PC-9 (cell line): ENCODE data around the gene GOLM1. TPM values are rescaled to one million over a fixed set of nuclear protein-coding genes. Genes with fewer than 3 reads are reported as not detected.

ENCODE experiments used
- BruUV-seq: library from RNA; stranded (reverse); fragments of 400-500 nt; replicated peaks from 2 replicates; lab custom pipeline; 2021; lab: Mats Ljungman, UMichigan
- CTCF ChIA-PET: fragments of 300-600 bp; sonication (Branson Sonifier 250); formaldehyde crosslinking; loops from one replicate; lab custom pipeline; 2022; ENCODE audit warnings: antibody characterized with exemption; lab: Charles Lee
- POLR2A ChIA-PET: fragments of 300-600 bp; sonication (Branson Sonifier 250); formaldehyde crosslinking; loops from one replicate; lab custom pipeline; 2022; ENCODE audit warnings: antibody characterized with exemption; ENCODE audit not compliant: unreplicated experiment; lab: Charles Lee
- DNase-seq, 2 experiments: peaks; one replicate each; pipeline versions ENCODE4 v3.0.0 to v3.0.0-alpha.2; 2015 to 2022; ENCODE audit warnings: mixed read lengths in 1 of 2
- H2AFZ ChIP-seq: fragments of 200-600 bp; sonication (generic); 2 replicates; pipeline ENCODE4 v1.8.1; 2017; ENCODE audit warnings: antibody characterized with exemption
- H3F3A ChIP-seq: fragments of 200-600 bp; sonication (generic); 2 replicates; pipeline ENCODE4 v1.8.1; 2017; ENCODE audit warnings: antibody characterized with exemption, mild to moderate bottlenecking, low read depth; ENCODE audit not compliant: insufficient read depth
- H3K27ac ChIP-seq: fragments of 200-600 bp; sonication (generic); 2 replicates; pipeline ENCODE4 v1.6.1; 2016; ENCODE audit warnings: mixed run types
- H3K27me3 ChIP-seq: fragments of 200-600 bp; sonication (generic); 2 replicates; pipeline ENCODE4 v1.6.1; 2016; ENCODE audit warnings: low read depth, mixed run types; ENCODE audit not compliant: insufficient read depth
- H3K36me3 ChIP-seq: fragments of 200-600 bp; sonication (generic); 2 replicates; pipeline ENCODE4 v1.6.1; 2016; ENCODE audit warnings: low read depth, mixed run types
- H3K4me1 ChIP-seq: fragments of 200-600 bp; sonication (generic); replicated peaks from 2 replicates; pipeline ENCODE4 v1.6.1; 2016; ENCODE audit warnings: mixed run types; ENCODE audit not compliant: insufficient read depth
- H3K4me2 ChIP-seq: fragments of 200-600 bp; sonication (generic); 2 replicates; pipeline ENCODE4 v1.6.1; 2017; ENCODE audit warnings: mixed run types
- H3K4me3 ChIP-seq: fragments of 200-600 bp; sonication (generic); 2 replicates; pipeline ENCODE4 v1.6.1; 2016; ENCODE audit warnings: mixed run types
- H3K79me2 ChIP-seq: fragments of 200-600 bp; sonication (generic); 2 replicates; pipeline ENCODE4 v1.6.1; 2017; ENCODE audit warnings: low read depth, mixed run types
- H3K9me2 ChIP-seq: fragments of 200-600 bp; sonication (generic); 2 replicates; pipeline ENCODE4 v1.8.1; 2017; ENCODE audit warnings: mild to moderate bottlenecking; ENCODE audit not compliant: insufficient read depth
- H3K9me3 ChIP-seq: fragments of 200-600 bp; sonication (generic); 2 replicates; pipeline ENCODE4 v1.8.1; 2016; ENCODE audit warnings: low read depth; ENCODE audit not compliant: insufficient read depth
- H4K20me1 ChIP-seq: fragments of 200-600 bp; sonication (generic); 2 replicates; pipeline ENCODE4 v1.8.1; 2017; ENCODE audit not compliant: insufficient read depth
- CTCF ChIP-seq: fragments of 200-600 bp; sonication (generic); conservative IDR thresholded peaks from 2 replicates; pipeline ENCODE4 v1.6.1; 2017; ENCODE audit warnings: mixed run types, antibody characterized with exemption, mild to moderate bottlenecking, moderate library complexity
- EZH2 ChIP-seq: fragments of 200-600 bp; sonication (generic); IDR thresholded peaks from 2 replicates; pipeline ENCODE4 v1.8.0; 2017; ENCODE audit warnings: antibody characterized with exemption, low read depth
- intact Hi-C: fragments of 100-400 bp; cut with micrococcal nuclease; formaldehyde crosslinking; loops from one replicate; pipeline ENCODE4 v1.10.0; 2022; ENCODE audit not compliant: unreplicated experiment
- total RNA-seq: library from RNA; stranded (reverse); gene quantifications from 2 replicates; pipeline ENCODE4 v1.2.3, GENCODE V29; 2021

Gene GOLM1
- total RNA-seq, 1 experiment from 2014 or later, result 94.7 TPM

GRCh38 chr9:86142973-86143372 is 43.6 kb upstream of the GOLM1 start:
- Histone ChIP-seq H3K27me3 (no peaks in the 10 kb centered on the region), H4K20me1 (no peaks in the 10 kb centered on the region), H3K27ac (no peak overlapping the region), H3K9me3 (peaks cover 13% of the 10 kb centered on the region; the same call in 1 of the 2 replicates), H3K4me3 (no peak overlapping the region), H3F3A (no peaks in the 10 kb centered on the region), H3K9me2 (no peaks in the 10 kb centered on the region), H2AFZ (no peak overlapping the region), H3K36me3 (no peaks in the 10 kb centered on the region), H3K4me2 (no peak overlapping the region), H3K4me1 (no peaks in the 10 kb centered on the region), H3K79me2 (no peaks in the 10 kb centered on the region)
- DNase-seq, result no peak
- ChIA-PET CTCF (no interaction called here), POLR2A (no interaction called here)
- no TSS peak for BruUV-seq
- TF ChIP-seq CTCF (no peak), EZH2 (no peak)
- intact Hi-C loops, result no loop called here

DNA sequence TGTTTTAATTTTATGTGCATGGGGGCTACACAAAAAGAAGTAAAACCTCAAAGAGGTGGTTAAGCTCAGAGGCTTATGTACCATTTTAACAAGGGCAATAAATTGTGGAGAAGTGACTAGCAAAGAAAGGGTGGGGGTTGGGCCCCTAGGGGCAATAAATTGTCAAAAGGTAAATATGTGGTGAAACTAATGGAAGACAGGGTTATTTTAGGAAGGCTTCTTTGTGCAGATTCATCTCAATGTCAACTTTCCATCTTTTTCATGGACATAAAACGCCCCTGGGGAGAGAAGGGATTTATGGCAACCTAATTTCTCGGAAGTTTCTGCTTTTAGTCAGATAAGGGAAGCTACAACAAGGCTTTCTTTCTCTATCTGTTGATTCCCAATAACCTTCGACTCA is 42.5 kb upstream of the GOLM1 start:
- H3F3A ChIP-seq, result no peaks in the 10 kb centered on the region
- DNase-seq, result no peak
- H4K20me1 ChIP-seq, result no peaks in the 10 kb centered on the region
- H3K27ac ChIP-seq, result no peak overlapping the region
- no peak overlapping the region for H3K4me2 ChIP-seq
- no peaks in the 10 kb centered on the region for H3K27me3 ChIP-seq
- CTCF ChIA-PET, result no interaction called here
- TF ChIP-seq CTCF (no peak), EZH2 (no peak)
- BruUV-seq, result no TSS peak
- no peaks in the 10 kb centered on the region for H3K4me1 ChIP-seq
- H3K36me3 ChIP-seq, result no peaks in the 10 kb centered on the region
- no peak overlapping the region for H2AFZ ChIP-seq
- POLR2A ChIA-PET, result no interaction called here
- H3K9me2 ChIP-seq, result no peaks in the 10 kb centered on the region
- H3K4me3 ChIP-seq, result no peak overlapping the region
- no peaks in the 10 kb centered on the region for H3K79me2 ChIP-seq
- intact Hi-C loops, result no loop called here
- H3K9me3 ChIP-seq, result peaks cover 4% of the 10 kb centered on the region; the same call in 1 of the 2 replicates

DNA sequence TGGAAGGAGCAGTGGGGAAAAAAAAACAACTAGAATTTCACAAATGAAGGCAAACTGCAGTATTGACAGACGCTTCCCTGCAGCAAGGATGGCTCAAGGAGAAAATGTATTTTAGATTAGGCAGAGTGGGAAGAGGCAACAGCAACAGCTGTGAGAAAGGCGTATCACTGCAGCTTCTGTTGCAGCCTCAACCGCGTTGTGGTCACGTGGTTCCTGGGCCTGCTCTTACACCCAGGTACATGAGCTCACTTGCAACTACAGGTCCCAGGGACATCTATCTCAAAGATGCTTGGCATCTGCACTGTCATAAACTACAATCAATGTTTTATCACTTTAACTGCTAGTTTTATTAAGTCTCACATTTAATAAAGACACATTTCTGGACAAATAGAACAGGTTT is 36.0 kb upstream of the GOLM1 start:
- Histone ChIP-seq H3K79me2 (no peaks in the 10 kb centered on the region), H4K20me1 (no peaks in the 10 kb centered on the region), H3K4me3 (no peak overlapping the region), H3K27me3 (no peaks in the 10 kb centered on the region), H3K36me3 (no peaks in the 10 kb centered on the region), H3K27ac (no peak overlapping the region), H3F3A (no peaks in the 10 kb centered on the region), H3K9me3 (no peaks in the 10 kb centered on the region), H3K9me2 (no peaks in the 10 kb centered on the region; the same call in 1 of the 2 replicates), H3K4me2 (no peak overlapping the region), H3K4me1 (peaks cover 14% of the 10 kb centered on the region), H2AFZ (no peak overlapping the region)
- ChIA-PET POLR2A (no interaction called here), CTCF (interaction anchor here (0.7 kb wide), 1 partner anchor 67 kb away, joined by 5 read pairs; no protein-coding TSS in a partner anchor)
- BruUV-seq, result no TSS peak
- DNase-seq, result no peak
- no peak for TF ChIP-seq CTCF
- no peak for TF ChIP-seq EZH2
- intact Hi-C loops, result no loop called here
